ENCODE data around the gene PURB.

GRCh38 chr7:44917465-44917864 is 32.1 kb upstream of the PURB start:
- TF ChIP-seq NFE2L2 (IDR thresholded peaks at IDR 0.05; ENCODE audit: low read depth, low read length) (no peak), CTCF (conservative IDR thresholded peaks at IDR 0.05; ENCODE audit: low read depth, low read length) (no peak), MAZ (IDR thresholded peaks at IDR 0.05; ENCODE audit: borderline replicate concordance, low read depth, low read length) (no peak), POLR2A (IDR thresholded peaks at IDR 0.05; ENCODE audit: low read depth, low read length) (no peak), CEBPB (IDR thresholded peaks at IDR 0.05; ENCODE audit: low read depth, low read length) (no peak), RAD21 (IDR thresholded peaks at IDR 0.05; ENCODE audit: low read length) (no peak), MAFK (IDR thresholded peaks at IDR 0.05; ENCODE audit: low read depth, low read length) (no peak), USF2 (IDR thresholded peaks at IDR 0.05; ENCODE audit: low read depth, low read length) (no peak), MXI1 (IDR thresholded peaks at IDR 0.05; ENCODE audit: borderline replicate concordance, low read depth, low read length) (no peak), RCOR1 (IDR thresholded peaks at IDR 0.05; ENCODE audit: insufficient replicate concordance, low read length) (no peak), SMC3 (IDR thresholded peaks at IDR 0.05; ENCODE audit: low read depth, low read length) (no peak), CHD1 (IDR thresholded peaks at IDR 0.05; ENCODE audit: low read depth, low read length) (no peak), FOS (IDR thresholded peaks at IDR 0.05; ENCODE audit: low read depth, low read length) (no peak)
